COLO668 (cell line): ENCODE results near the gene LTBR.

Experiments
- DNase-seq: peaks from one replicate; lab custom pipeline; 2025; ENCODE audit not compliant: unreplicated experiment; lab: John Stamatoyannopoulos, UW

Gene LTBR

GRCh38 chr12:6382371-6382770, 1.6 kb upstream of the LTBR start:
- DNase-seq, result no peak

- no peak for DNase-seq
Observed at GRCh38 chr12:6382982-6383381, 980 bp upstream of the LTBR start.

- DNase-seq, result peak; percentile 22
Observed at GRCh38 chr12:6384499-6385436, 806 bp downstream of the LTBR start.

- no peak for DNase-seq
Observed at GRCh38 chr12:6386038-6386437, 2.1 kb downstream of the LTBR start.

GRCh38 chr12:6386491-6386890, 2.5 kb downstream of the LTBR start:
- no peak for DNase-seq

GRCh38 chr12:6387541-6387940, 3.6 kb downstream of the LTBR start:
- no peak for DNase-seq

GRCh38 chr12:6390084-6390799, 6.3 kb downstream of the LTBR start:
- no peak for DNase-seq

- no peak for DNase-seq
Observed at GRCh38 chr12:6391013-6391412, 7.1 kb downstream of the LTBR start.

GRCh38 chr12:6392504-6392903, 8.5 kb downstream of the LTBR start:
- no peak for DNase-seq

GRCh38 chr12:6393109-6393508, 9.1 kb downstream of the LTBR start:
- DNase-seq, result no peak

GRCh38 chr12:6394398-6394797, 10.4 kb downstream of the LTBR start:
- no peak for DNase-seq

- no peak for DNase-seq
Observed at GRCh38 chr12:6396031-6396430, 12.1 kb downstream of the LTBR start.

- DNase-seq, result no peak
Observed at GRCh38 chr12:6399884-6400644, 16.1 kb downstream of the LTBR start.

- no peak for DNase-seq
Observed at GRCh38 chr12:6404390-6404789, 20.4 kb downstream of the LTBR start.

GRCh38 chr12:6405963-6406362, 22.0 kb downstream of the LTBR start:
- DNase-seq, result no peak

- no peak for DNase-seq
Observed at GRCh38 chr12:6407236-6407954, 23.4 kb downstream of the LTBR start.

- DNase-seq, result no peak
Observed at GRCh38 chr12:6416596-6416995, 32.6 kb downstream of the LTBR start.

GRCh38 chr12:6418796-6419195, 34.8 kb downstream of the LTBR start:
- DNase-seq, result no peak

GRCh38 chr12:6420364-6420763, 36.4 kb downstream of the LTBR start:
- no peak for DNase-seq

- peak; percentile 69 for DNase-seq
Observed at GRCh38 chr12:6423267-6424007, 39.5 kb downstream of the LTBR start.
